ENCODE measurements around the gene CRB1. TPM values are rescaled to one million over a fixed set of nuclear protein-coding genes. Genes with fewer than 3 reads are reported as not detected.

CRB1 gene
- total RNA-seq: under 1 TPM in 1 of 5 donors, not detected in 4; 0.73 TPM
- under 1 TPM in 1 of 3 donors, not detected in 2; 0.08 TPM for polyA plus RNA-seq
- long read RNA-seq, donor 1: 0 reads
- long read RNA-seq, donor 2: 0 reads
- long read RNA-seq, donor 3: 0 reads
- long read RNA-seq, donor 4: 0 reads
- long read RNA-seq, donor 5: 0 reads
- long read RNA-seq, donor 6: 0 reads
- long read RNA-seq, donor 7: 0 reads
- long read RNA-seq, donor 8: 0 reads
- long read RNA-seq, donor 9: 0 reads
- long read RNA-seq, donor 10: 0 reads

- TF ChIP-seq POLR2A (IDR thresholded peaks at IDR 0.05) (no peak), EP300 (IDR thresholded peaks at IDR 0.05) (no peak), POLR2AphosphoS5 (IDR thresholded peaks at IDR 0.05) (no peak), CTCF (IDR thresholded peaks at IDR 0.05) (no peak)
- no peaks in the 10 kb centered on the region for H3K9me3 ChIP-seq
- no peak within 1 kb of the TSS for H3K4me3 ChIP-seq
- no peaks in the 10 kb centered on the region for H3K27me3 ChIP-seq
- no peaks in the 10 kb centered on the region for H3K36me3 ChIP-seq
- WGBS, 5 donors: 39 to 55% (median 43%) methylated on average over 4 of the region's 4 CpGs
- peak in 1 of 2 donors; percentile 12 for DNase-seq
- H3K4me1 ChIP-seq: no peaks in the 10 kb centered on the region
- intact Hi-C loops (cut with DNase I; ENCODE audit: low total_unique reads): no loop called here
- no peak within 1 kb of the TSS for H3K27ac ChIP-seq
Observed at GRCh38 chr1:197268012-197268411, at the start of gene CRB1. Gene CRB1 (plus strand): TSS chr1:197268252. CDS start chr1:197268413, 161 bp downstream.

GRCh38 chr1:197218857-197219256 is 49.2 kb upstream of the CRB1 start:
- Histone ChIP-seq H3K27me3 (no peaks in the 10 kb centered on the region), H3K9me3 (no peaks in the 10 kb centered on the region), H3K4me3 (no peak overlapping the region), H3K4me1 (no peaks in the 10 kb centered on the region), H3K36me3 (no peaks in the 10 kb centered on the region), H3K27ac (no peak overlapping the region)
- TF ChIP-seq CTCF (IDR thresholded peaks at IDR 0.05): no peak
- no peak for TF ChIP-seq POLR2A (IDR thresholded peaks at IDR 0.05)
- TF ChIP-seq POLR2AphosphoS5 (IDR thresholded peaks at IDR 0.05): no peak
- no peak for TF ChIP-seq EP300 (IDR thresholded peaks at IDR 0.05)
- DNase-seq: no peak
- intact Hi-C loops (cut with DNase I; ENCODE audit: low total_unique reads): no loop called here

GRCh38 chr1:197222025-197222685 is 45.9 kb upstream of the CRB1 start:
- Histone ChIP-seq H3K4me3 (no peak overlapping the region), H3K36me3 (no peaks in the 10 kb centered on the region), H3K9me3 (no peaks in the 10 kb centered on the region), H3K27me3 (no peaks in the 10 kb centered on the region), H3K27ac (no peak overlapping the region), H3K4me1 (no peaks in the 10 kb centered on the region)
- DNase-seq: no peak
- WGBS, 5 donors: 80 to 86% (median 84%) methylated on average over 21 of the region's 21 CpGs
- TF ChIP-seq POLR2AphosphoS5 (IDR thresholded peaks at IDR 0.05): no peak
- intact Hi-C loops (cut with DNase I; ENCODE audit: low total_unique reads): no loop called here

GRCh38 chr1:197222780-197223179 is 45.3 kb upstream of the CRB1 start:
- no peak for DNase-seq
- intact Hi-C loops (cut with DNase I; ENCODE audit: low total_unique reads): no loop called here
- no peak overlapping the region for H3K27ac ChIP-seq
- WGBS, 5 donors: 86 to 99% (median 90%) methylated on average over 2 of the region's 2 CpGs
- no peaks in the 10 kb centered on the region for H3K4me1 ChIP-seq
- peaks cover 0 to 4% (median 0%) of the 10 kb centered on the region in 4 donors for H3K36me3 ChIP-seq
- H3K9me3 ChIP-seq: no peaks in the 10 kb centered on the region
- H3K4me3 ChIP-seq: no peak overlapping the region
- TF ChIP-seq CTCF (IDR thresholded peaks at IDR 0.05): no peak
- no peak for TF ChIP-seq EP300 (IDR thresholded peaks at IDR 0.05)
- TF ChIP-seq POLR2A (IDR thresholded peaks at IDR 0.05): no peak
- no peak for TF ChIP-seq POLR2AphosphoS5 (IDR thresholded peaks at IDR 0.05)
- H3K27me3 ChIP-seq: no peaks in the 10 kb centered on the region

- intact Hi-C loops (cut with DNase I; ENCODE audit: low total_unique reads): no loop called here
- TF ChIP-seq EP300 (IDR thresholded peaks at IDR 0.05): no peak
Observed at GRCh38 chr1:197224160-197224559, 43.9 kb upstream of the CRB1 start.

More at GRCh38 chr1:197224160-197224559, 43.9 kb upstream of the CRB1 start:
- no peaks in the 10 kb centered on the region for H3K9me3 ChIP-seq
- DNase-seq: peak in 1 of 2 donors; percentile 15
- peaks cover 0 to 5% (median 0%) of the 10 kb centered on the region in 4 donors for H3K36me3 ChIP-seq
- H3K4me3 ChIP-seq: no peak overlapping the region
- no peaks in the 10 kb centered on the region for H3K4me1 ChIP-seq
- no peaks in the 10 kb centered on the region for H3K27me3 ChIP-seq
- no peak overlapping the region for H3K27ac ChIP-seq
- 60 to 83% (median 69%) methylated on average over 1 of the region's 1 CpG for WGBS, 5 donors
